ENCODE measurements around the gene PIP4K2B. TPM values are rescaled to one million over a fixed set of nuclear protein-coding genes. Genes with fewer than 3 reads are reported as not detected.

Gene PIP4K2B
- total and polyA plus RNA-seq, 7 donors, result 19.3 to 72.6 (median 62.5) TPM

- H3K27me3 ChIP-seq (ENCODE audit: insufficient read depth in 3 of 3, low read length in 2 of 3), result peaks cover 0 to 56% (median 8%) of the 10 kb centered on the region in 3 donors
- ATAC-seq (no peak), DNase-seq (no peak)
- H3K4me3 ChIP-seq, result peak overlapping the region; percentile 66
- H3K27ac ChIP-seq, result peak overlapping the region; percentile 65
- H3K9me3 ChIP-seq, result no peaks in the 10 kb centered on the region
- 8 to 9% (median 9%) methylated on average over 11 to 12 of the region's 12 CpGs for WGBS, 3 donors
- intact Hi-C loops (cut with DNase I), result loop anchor here in 1 of 2 donors (5.0 to 10.0 kb wide), 2 partner anchors 75 to 402 kb away; partner anchors contain the start of genes CWC25 and PLXDC1
- H3K4me1 ChIP-seq, result peaks cover 32% of the 10 kb centered on the region
- no peak for TF ChIP-seq CTCF (IDR thresholded peaks at IDR 0.05)
- H3K36me3 ChIP-seq (ENCODE audit: insufficient read depth in 1 of 2, low read depth in 1 of 2), result peaks cover 3 to 16% of the 10 kb centered on the region in 2 donors
Observed at GRCh38 chr17:38750044-38750311, 49.4 kb downstream of the PIP4K2B start.

GRCh38 chr17:38749223-38750043, 49.9 kb downstream of the PIP4K2B start:
- Histone ChIP-seq H3K36me3 (ENCODE audit: insufficient read depth in 1 of 2, low read depth in 1 of 2) (peaks cover 0 to 11% of the 10 kb centered on the region in 2 donors), H3K27ac (peak overlapping the region; percentile 75), H3K4me3 (peak overlapping the region; percentile 66), H3K4me1 (peaks cover 27% of the 10 kb centered on the region), H3K27me3 (ENCODE audit: insufficient read depth in 3 of 3, low read length in 2 of 3) (peaks cover 0 to 56% (median 8%) of the 10 kb centered on the region in 3 donors), H3K9me3 (no peaks in the 10 kb centered on the region)
- DNase-seq, result peak; percentile 90 to 91
- no peak for TF ChIP-seq CTCF (IDR thresholded peaks at IDR 0.05)
- peak; percentile 18 to 21 (median 20) for ATAC-seq
- 0 to 1% (median 1%) methylated on average over 66 to 79 of the region's 79 CpGs for WGBS, 3 donors
- intact Hi-C loops (cut with DNase I), result loop anchor here in 1 of 2 donors (5.0 to 10.0 kb wide), 2 partner anchors 75 to 403 kb away; partner anchors contain the start of genes CWC25 and PLXDC1

- WGBS, 3 donors, result 0 to 1% (median 1%) methylated on average over 30 to 32 of the region's 32 CpGs
- Histone ChIP-seq H3K4me3 (peak overlapping the region; percentile 66), H3K36me3 (ENCODE audit: insufficient read depth in 1 of 2, low read depth in 1 of 2) (peaks cover 0 to 5% of the 10 kb centered on the region in 2 donors), H3K27ac (peak overlapping the region; percentile 75), H3K9me3 (no peaks in the 10 kb centered on the region), H3K27me3 (ENCODE audit: insufficient read depth in 3 of 3, low read length in 2 of 3) (peaks cover 0 to 56% (median 8%) of the 10 kb centered on the region in 3 donors), H3K4me1 (peaks cover 21% of the 10 kb centered on the region)
- intact Hi-C loops (cut with DNase I), result no loop called here
- ATAC-seq (no peak), DNase-seq (no peak)
- TF ChIP-seq CTCF (IDR thresholded peaks at IDR 0.05), result no peak
Observed at GRCh38 chr17:38748892-38749222, 50.5 kb downstream of the PIP4K2B start.

GRCh38 chr17:38748149-38748891, 51.0 kb downstream of the PIP4K2B start, which contains the start of gene PCGF2:
PCGF2 (minus strand) TSS chr17:38748336; CDS start chr17:38740402, 7,934 bp downstream.
- no peak for TF ChIP-seq CTCF (IDR thresholded peaks at IDR 0.05)
- 0 to 1% (median 1%) methylated on average over 27 to 46 of the region's 47 CpGs for WGBS, 3 donors
- H3K27ac ChIP-seq, result peak within 1 kb of the TSS; percentile 75
- intact Hi-C loops (cut with DNase I), result no loop called here
- H3K27me3 ChIP-seq (ENCODE audit: insufficient read depth in 3 of 3, low read length in 2 of 3), result peaks cover 0 to 56% (median 8%) of the 10 kb centered on the region in 3 donors
- H3K9me3 ChIP-seq, result no peaks in the 10 kb centered on the region
- no peak for ATAC-seq
- no peaks in the 10 kb centered on the region for H3K36me3 ChIP-seq (ENCODE audit: insufficient read depth in 1 of 2, low read depth in 1 of 2)
- peak within 1 kb of the TSS; percentile 66 for H3K4me3 ChIP-seq
- H3K4me1 ChIP-seq, result peaks cover 16% of the 10 kb centered on the region
- peak; percentile 88 to 92 for DNase-seq

All from psoas muscle (tissue), 8 donors.